Stimulated activated naive CD4-positive, alpha-beta T cell treated with Interleukin-2 at 50 U/mL for 16 hours (primary cell): ENCODE results near the gene SHROOM3.
"Not testable (repeated sequence)": the region's sequence is repeated elsewhere in the genome, so short reads cannot be mapped to it uniquely, and the experiment has no call there.

ENCODE experiments used
- DNase-seq: peaks from one replicate; lab custom pipeline; 2025; lab: John Stamatoyannopoulos, UW

The SHROOM3 gene

DNA sequence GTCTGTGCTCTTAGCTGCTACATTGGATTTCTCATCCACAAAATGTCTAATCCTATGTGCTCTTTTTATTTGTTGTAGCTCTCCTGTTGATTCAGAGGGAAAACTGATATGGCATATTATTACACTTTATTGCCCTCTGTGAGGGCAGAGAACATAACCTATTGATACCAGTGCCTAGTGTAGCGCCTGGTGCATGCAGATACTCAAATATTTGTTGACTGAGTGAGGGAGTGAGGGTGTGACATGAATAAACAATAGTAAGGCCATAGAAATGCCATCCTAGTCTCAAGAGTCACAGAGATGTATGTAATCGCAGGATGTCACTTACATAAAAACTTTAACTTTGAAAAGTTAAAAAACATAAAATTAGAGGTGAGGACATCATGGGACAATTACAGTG lies 159.1 kb downstream of the SHROOM3 start:
- DNase-seq: no peak

DNA sequence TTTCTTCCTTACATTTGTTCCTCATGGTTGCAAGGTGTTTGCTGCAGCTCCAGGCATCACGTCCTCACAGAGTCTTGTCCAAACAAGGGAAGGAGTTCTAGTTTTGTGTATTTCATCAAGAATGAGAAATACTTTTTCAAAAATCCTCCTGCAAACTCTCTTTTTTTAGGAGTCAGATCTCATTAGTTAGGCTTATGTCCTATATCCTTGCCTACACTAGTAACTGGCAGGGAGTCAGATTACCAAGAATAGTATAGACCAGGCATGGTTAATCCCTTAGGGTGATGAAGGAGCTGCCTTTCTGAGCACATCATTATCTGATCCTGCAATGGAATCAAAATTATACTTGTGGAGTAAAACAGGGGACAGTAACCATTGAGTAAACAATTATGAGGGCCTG lies 160.4 kb downstream of the SHROOM3 start:
- DNase-seq: no peak

- DNase-seq: no peak
These were observed 161.7 kb downstream of the SHROOM3 start for GRCh38 chr4:76596713-76597112.

- no peak for DNase-seq
These were observed 162.5 kb downstream of the SHROOM3 start for GRCh38 chr4:76597423-76597979.

DNA sequence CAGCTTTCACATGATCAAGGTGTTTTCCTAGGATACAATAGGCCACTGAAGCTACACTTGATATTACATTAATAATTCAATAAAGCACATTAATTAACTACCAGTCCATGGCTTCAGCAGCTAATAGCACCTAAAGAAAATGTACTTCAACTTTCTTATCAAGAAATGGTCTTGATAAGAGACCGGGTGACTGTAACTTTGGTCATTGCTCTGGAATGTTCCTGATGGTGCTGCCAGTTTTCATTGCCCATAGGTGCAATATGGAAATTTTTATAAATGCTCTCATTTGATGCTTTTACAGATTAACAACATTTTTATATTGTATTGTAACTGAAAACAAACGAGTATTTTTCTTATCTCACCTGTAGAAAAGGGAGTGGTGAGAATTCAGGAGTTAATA lies 165.4 kb downstream of the SHROOM3 start:
- DNase-seq: no peak

DNA sequence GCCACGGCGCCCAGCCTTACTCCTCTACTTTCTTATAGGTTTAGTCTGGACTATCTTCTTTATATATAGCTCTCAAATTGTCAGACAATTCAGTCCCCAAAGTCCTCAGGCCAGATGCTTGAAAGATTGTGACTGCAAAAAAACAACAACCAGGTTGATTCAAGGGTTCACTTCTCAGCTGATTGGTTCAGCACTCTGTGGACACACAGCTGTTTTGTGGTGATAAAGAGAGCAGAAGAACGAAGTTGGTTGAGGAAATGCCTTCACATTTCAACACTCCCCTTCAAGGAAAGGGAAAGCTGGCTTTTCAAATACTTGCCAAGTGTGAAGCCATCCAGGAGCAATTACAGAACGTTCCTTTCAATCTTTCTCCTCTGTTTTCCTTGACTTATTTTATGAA lies 166.8 kb downstream of the SHROOM3 start:
- no peak for DNase-seq

GRCh38 chr4:76605099-76605563 lies 170.1 kb downstream of the SHROOM3 start:
- no peak for DNase-seq

GRCh38 chr4:76606645-76607265 lies 171.7 kb downstream of the SHROOM3 start:
- DNase-seq: no peak

DNA sequence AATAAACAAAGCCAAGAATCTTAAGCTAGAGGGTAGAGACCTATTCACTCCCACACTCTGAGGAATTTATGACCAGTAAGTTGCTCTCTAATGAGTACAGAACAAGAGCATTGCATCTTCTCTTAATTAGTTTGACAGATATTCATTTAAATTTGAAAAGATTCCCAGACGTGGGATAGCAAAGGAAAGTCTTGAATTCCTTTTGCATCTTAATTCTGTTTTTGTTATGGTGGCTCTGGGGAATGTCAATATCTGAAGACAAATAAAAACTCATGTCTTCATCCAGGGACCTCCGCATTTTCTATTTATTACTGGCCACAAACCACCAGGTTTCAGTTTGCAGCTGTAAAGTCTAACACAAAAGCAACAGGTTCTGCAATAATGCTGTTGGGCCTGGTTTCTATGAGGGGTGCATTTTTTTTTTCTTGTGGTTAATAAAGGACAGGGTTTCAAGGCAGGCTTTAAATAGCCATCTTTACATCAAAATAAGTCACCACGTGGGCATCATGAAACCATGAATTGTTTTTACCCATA lies 172.3 kb downstream of the SHROOM3 start:
- no peak for DNase-seq

DNA sequence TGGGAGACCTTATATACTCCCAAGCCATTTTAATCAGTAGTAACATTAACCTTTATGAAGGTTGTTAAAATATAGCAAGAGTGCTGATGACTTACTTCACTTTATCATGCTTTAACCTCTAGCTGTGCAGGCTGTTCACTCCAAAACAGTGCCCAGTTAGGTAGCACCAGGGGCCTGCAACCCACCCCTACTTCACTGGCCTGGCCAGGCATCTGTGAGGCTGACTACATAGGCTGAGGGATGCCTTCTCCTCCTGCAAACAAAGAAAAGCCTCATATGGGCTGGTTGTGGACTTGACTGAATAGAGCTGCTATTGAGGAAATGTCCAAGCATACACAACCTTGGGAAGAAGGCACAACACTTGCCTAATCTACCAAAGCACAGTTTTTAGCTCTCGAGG lies 172.8 kb downstream of the SHROOM3 start:
- no peak for DNase-seq

DNA sequence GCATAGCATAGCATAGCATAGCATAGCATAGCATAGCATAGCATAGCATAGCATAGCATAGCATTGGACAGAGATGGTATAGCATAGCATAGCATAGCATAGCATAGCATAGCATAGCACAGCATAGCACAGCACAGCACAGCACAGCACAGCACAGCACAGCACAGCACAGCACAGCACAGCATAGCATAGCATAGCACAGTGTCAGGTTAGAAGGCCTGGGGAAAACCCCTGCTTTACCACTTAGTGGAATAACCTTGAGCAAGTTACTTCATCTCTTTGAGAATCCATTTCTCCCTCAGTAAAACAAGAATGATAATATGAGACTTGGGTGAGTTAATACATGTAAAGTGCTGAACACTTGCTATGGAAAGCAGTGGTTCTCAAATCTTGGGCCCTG lies 173.5 kb downstream of the SHROOM3 start:
- not testable (repeated sequence) for DNase-seq

GRCh38 chr4:76610751-76611547 lies 175.9 kb downstream of the SHROOM3 start:
- DNase-seq: no peak

- no peak for DNase-seq
These were observed 176.7 kb downstream of the SHROOM3 start for GRCh38 chr4:76611616-76612207.

- no peak for DNase-seq
These were observed 179.6 kb downstream of the SHROOM3 start for GRCh38 chr4:76614589-76614988.

DNA sequence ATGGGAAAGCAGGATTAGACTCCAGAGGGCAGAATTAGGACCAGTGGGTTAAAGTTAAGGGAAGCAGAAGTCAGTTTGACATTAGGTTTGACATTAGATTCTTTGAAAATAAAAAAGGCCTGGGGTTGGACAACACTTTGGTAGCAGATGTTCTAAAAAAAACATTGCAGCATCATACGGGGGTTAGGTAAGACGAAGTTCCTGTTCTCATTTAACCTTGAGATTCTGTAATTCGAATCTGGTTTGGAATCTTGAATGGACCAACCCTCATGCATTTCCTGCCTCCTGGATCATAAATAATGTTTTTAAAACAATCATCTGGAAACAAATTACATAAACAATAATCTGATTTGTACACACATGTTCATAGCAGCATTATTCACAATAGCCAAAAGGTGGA lies 181.0 kb downstream of the SHROOM3 start:
- no peak for DNase-seq

DNA sequence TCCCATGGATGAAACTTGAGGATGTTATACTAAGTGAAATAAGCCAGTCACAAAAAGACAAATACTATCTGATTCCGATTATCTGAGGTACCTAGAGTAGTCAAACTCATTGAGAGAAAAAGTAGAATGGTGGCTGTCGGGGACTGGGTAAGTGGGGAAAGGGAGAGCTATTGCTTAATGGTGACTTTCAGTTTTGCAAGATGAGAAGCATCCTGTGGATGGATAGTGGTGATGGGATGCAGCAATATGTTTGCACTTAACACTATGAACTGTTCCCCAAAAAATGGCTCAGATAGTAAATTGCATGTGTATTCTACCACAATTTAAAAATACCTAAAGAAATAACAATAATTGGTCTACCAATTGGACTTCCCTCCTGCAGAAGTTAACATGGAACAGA lies 181.5 kb downstream of the SHROOM3 start:
- DNase-seq: no peak

- DNase-seq: no peak
These were observed 185.9 kb downstream of the SHROOM3 start for GRCh38 chr4:76620723-76621468.

GRCh38 chr4:76622126-76622525 lies 187.1 kb downstream of the SHROOM3 start:
- DNase-seq: no peak

GRCh38 chr4:76622717-76623116 lies 187.7 kb downstream of the SHROOM3 start:
- DNase-seq: no peak

- no peak for DNase-seq
These were observed 188.4 kb downstream of the SHROOM3 start for GRCh38 chr4:76623217-76624045.

- no peak for DNase-seq
These were observed 189.2 kb downstream of the SHROOM3 start for GRCh38 chr4:76624241-76624681.
